ENCODE results near the gene MYO15B.
"Not testable (repeated sequence)": the region's sequence is repeated elsewhere in the genome, so short reads cannot be mapped to it uniquely, and the experiment has no call there.

The MYO15B gene

GRCh38 chr17:75576661-75577060, 10.9 kb upstream of the MYO15B start:
- DNase-seq = no peak

DNA sequence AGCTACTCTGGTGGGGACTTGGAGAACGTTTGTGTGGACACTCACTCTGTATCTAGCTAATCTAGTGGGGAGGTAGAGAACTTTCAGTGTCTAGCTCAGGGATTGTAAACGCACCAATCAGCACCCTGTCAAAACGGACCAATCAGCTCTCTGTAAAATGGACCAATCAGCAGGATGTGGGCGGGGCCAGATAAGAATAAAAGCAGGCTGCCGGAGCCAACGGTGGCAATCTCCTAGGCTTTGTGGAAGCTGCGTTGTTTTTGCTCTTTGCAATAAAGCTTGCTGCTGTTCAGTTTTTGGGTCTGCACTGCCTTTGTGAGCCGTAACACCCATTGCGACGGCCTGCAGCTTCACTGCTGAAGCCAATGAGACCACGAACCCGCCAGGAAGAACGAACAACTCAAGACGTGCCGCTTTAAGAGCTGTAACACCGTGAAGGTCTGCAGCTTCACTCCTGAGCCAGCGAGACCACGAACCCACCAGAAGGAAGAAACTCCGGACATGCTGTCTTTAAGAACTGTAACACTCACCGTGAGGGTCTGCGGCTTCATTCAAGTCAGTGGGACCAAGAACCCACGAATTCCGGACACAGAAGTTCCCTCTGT, 6.4 kb upstream of the MYO15B start:
- DNase-seq = peak; percentile 20 to 46

DNA sequence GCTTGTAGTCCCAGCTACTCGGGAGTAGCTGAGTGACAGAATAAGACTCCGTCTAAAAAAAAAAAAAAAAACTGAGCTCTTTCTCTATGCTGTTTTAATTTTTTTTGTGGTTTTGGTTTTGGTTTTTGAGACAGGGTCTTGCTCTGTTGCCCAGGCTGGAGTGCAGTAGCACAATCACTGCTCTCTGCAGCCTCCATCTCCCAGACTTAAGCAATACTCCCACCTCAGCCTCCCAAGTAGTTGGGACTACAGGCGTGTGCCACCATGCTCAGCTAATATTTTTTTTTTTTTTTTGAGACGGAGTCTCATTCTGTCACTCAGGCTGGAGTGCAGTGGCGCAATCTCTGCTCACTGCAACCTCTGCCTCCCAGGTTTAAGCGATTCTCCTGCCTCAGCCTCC, 4.4 kb upstream of the MYO15B start:
- not testable (repeated sequence) for DNase-seq

DNA sequence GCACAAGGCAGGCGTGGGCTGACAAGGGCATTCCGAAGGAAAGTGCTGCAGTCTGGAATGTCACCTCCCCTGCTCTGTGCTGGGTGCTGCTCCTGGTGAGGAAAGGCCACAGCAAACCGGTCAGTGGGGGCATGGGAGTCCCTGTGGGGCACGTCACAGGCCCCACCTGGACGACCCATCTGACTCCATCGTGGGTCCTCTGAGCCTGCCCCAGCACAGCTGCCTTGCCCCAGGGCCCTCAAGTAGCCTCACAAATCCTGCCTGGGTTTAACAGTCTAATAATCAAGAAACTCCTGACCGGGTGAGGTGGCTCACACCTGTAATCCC, 2.8 kb upstream of the MYO15B start:
- no peak for DNase-seq

- DNase-seq = no peak
Measured at GRCh38 chr17:75588596-75589011, 1.0 kb downstream of the MYO15B start.

- peak; percentile 93 to 94 for DNase-seq
Measured at GRCh38 chr17:75589012-75589918, 1.7 kb downstream of the MYO15B start.

DNA sequence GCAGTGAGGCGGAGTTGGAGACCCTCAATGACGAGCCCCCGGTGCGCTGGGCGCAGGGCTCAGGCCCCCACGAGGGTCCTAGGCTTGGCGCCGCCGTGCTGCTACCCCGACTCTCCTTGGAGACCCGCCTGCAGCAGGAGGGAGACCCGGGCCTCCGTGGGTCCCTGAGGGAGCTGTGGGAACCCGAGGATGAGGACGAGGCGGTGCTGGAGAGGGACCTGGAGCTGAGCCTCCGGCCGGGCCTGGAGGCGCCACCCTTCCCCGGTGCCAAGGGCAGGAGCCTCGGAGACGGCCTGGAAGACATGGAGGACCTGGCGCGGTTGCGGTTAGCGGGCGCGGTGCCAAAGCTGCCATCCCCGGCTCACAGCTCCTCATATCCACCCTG, 2.3 kb downstream of the MYO15B start:
- no peak for DNase-seq

- DNase-seq = no peak
Measured at GRCh38 chr17:75590314-75590761, 2.7 kb downstream of the MYO15B start.

- no peak for DNase-seq
Measured at GRCh38 chr17:75590849-75591721, 3.5 kb downstream of the MYO15B start.

DNA sequence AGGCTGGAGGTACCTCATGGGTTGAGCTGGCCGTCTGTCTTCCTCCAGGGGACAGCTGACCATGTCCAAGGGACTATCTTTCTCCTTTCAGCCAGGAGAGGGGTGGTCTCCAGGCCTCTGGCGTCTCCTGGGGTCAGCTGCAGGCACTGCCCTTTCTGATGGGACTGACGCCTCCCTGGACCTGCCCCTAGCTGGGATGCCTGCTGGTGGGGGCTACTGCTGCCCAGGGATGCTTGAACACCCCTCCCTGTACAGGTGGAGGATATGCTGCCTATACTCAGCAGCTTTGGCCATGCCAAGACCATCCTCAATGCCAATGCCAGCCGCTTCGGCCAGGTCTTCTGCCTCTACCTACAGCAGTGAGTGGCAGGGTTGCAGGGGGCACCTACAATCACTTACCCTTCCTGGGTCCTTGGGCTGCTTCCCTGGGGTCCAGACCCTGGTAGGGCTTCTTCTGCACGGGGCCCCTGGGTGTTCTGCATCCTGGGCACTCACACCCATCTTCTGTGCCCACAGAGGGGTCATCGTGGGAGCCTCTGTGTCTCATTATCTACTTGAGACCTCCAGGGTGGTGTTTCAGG, 4.2 kb downstream of the MYO15B start:
- no peak for DNase-seq

- no peak for DNase-seq
Measured at GRCh38 chr17:75592348-75593020, 4.9 kb downstream of the MYO15B start.

DNA sequence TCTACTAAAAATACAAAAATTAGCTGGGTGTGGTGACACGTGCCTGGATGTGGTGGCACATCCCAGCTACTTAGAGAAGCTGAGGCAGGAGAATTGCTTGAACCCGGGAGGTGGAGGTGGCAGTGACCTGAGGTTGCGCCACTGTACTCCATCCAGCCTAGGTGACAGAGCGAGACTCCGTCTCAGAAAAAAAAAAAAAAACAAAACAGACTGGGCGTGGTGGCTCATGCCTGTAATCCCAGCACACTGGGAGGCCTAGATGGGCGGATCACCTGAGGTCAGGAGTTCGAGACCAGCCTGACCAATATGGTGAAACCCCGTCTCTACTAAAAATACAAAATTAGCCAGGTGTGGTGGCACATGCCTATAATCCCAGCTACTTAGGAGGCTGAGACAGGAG, 5.8 kb downstream of the MYO15B start:
- DNase-seq = not testable (repeated sequence)

DNA sequence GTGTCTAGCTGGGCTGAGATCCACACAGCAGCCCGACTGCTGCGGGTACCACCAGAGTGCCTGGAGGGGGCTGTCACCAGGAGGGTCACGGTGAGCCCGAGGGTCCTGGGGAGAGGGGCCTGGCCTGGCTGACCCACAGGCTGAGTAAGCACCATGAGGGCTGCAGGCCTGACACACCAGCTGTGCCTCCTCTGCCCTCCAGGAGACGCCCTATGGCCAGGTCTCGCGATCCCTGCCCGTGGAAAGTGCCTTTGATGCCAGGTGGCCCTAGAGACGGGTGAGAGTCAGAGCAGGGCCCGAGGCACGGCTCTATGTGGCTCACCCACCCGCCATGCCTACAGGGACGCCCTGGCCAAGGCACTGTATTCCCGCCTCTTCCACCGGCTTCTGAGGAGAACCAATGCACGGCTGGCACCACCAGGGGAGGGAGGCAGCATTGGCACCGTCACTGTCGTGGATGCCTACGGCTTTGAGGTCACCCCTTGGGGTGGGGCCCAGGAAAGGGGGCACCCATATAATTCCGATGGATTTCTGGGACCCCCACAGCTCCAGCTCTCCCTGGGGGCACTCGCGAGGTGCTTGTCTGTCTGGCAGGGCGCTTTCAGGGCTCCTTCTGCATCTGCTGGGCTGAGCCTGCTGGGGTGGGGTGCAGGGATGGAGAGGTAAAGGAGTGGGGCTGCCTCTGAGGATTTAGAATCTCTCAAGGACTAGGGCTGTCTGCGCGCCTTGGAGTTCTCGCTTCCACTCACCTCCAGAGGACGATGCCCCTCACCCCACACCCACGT, 7.1 kb downstream of the MYO15B start:
- no peak for DNase-seq

DNA sequence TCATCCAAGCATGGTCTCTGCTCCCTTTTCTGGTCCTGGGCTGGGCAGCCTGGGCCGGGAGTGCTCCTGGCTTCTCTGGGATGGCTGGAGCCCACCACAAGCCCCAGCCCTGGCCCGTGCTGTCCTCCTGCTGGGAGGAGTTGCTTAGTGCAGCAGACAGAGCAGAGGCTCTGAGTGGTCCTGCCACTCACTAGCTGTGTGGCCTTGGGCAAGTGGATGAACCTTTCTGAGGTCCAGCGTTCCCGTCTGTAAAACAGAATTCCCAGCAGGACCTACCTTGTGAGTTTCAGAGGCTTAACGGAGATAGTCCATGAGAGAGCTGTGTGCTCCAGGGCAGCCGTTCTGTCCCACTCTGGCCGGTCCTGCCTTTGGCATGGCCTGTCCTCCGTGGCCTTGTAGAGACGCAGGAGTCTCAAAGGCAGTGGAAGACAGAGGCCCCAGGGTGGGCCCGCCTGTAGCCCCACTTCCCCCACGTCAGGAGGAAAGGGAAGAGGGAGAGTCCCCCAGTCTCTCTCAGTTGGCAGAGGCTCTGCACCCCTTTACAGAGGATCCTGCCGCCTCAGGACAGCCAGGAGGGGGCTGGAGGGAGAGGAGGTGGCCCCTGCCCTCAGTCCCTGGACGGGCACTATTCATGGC, 7.8 kb downstream of the MYO15B start:
- DNase-seq = no peak

GRCh38 chr17:75595920-75596313, 8.3 kb downstream of the MYO15B start:
- no peak for DNase-seq

- no peak for DNase-seq
Measured at GRCh38 chr17:75596320-75597087, 8.9 kb downstream of the MYO15B start.

DNA sequence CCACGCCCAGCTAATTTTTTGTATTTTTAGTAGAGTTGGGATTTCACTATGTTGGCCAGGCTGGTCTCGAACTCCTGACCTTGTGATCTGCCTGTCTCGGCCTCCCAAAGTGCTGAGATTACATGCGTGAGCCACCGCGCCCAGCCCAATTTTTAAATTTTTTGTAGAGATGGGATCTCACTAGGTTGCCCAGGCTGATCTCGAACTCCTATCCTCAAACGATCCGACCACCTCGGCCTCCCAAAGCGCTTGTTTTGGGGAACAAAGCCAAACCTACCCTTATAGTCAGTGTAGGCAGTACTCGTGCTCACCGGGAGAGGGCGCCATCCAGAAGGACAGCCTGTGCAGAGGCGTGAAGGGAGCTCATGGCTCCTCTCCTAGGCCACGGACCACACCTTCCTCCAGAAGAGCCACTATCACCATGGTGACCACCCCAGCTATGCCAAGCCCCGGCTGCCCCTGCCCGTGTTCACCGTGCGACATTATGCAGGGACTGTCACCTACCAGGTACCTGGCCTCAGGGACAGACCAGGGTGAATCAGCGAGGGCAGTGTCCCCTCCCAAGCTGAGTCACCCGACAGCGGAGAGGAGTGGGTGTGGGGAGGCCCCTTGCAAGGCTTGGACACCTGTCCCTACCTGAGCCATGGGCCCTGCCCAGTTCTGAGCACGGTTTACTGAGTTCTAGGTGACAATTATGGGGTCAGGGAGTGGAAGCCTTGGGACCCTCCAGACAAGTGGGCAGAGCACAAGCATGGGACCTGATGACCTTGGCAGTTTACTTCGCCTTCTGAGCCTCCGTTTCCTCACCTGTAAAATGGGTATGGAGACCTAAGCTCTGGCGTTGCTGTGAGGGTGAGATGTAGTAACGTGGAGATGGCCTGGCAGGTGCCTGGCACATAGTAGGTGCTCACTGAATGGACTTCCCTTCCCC, 13.7 kb downstream of the MYO15B start:
- peak; percentile 35 to 48 for DNase-seq

DNA sequence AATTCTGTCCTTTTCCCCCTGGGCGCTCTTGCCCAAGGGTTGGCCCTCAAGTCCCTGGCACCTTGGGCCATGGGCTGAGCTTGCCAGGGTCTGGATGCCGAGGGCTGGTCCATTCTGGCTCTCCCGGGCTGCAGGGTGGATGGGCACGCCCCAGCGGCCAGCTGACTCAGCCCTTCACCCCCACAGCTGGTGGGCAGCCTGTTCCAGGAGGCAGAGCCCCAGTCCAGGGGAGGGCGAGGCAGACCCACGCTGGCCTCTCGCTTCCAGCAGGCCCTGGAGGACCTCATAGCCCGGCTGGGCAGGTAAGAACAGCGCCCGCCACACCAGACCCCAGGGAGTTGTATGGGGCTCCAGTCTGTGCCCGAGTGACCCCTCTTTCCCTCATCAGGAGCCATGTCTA, 15.0 kb downstream of the MYO15B start:
- DNase-seq = no peak

- no peak for DNase-seq
Measured at GRCh38 chr17:75603123-75603522, 15.5 kb downstream of the MYO15B start.
